ENCODE data around the gene KLHL29. TPM values are rescaled to one million over a fixed set of nuclear protein-coding genes. Genes with fewer than 3 reads are reported as not detected.

The KLHL29 gene
- total and polyA plus RNA-seq, 2 donors (not counting 3 experiments of a cell fraction or from before 2014, with no cell fraction given), result 4.6 to 12.7 TPM

DNA sequence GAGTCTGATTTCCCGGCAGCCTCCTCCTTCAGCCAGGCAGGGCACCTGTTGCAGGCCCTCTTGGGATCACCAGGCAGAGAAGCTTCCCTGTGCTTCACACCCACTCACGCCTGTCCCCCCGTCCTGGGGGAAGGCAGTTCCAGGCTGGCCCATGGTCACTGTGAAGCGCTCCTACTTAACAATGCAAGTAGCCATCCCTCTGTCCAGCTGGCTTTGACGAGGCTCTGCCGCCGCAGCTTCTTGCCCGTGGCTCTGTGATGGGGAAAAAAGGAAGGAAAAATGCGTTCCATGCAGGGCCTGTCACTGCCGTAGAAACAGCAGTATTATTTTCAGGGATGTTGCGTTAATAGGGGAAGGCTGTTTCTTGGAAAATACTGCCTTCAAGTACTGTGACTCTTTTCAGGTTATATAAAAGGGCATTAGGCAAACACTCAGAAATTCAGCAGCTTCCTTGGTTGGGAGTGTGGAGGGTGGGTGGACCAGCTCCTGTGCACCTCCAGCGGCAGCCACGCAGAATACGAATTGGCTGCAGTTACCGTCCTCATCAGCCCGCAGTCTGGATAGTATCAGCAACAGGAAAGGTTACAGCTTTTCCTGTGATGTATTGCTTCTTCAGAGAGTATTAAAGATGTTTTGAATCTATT lies 232.3 kb downstream of the KLHL29 start:
- FAIRE-seq (peak; percentile 63), DNase-seq (ENCODE audit: low read depth, low spot score) (peak; percentile 56)
- dilution Hi-C loops (cut with MboI; ENCODE audit: extremely low pct_ligation_motif_present, low sequenced_read_pairs), result no loop called here
- no peaks in the 10 kb centered on the region for H3K27me3 ChIP-seq (ENCODE audit: control insufficient read depth in 2 of 2, insufficient read depth in 2 of 2, low read length in 2 of 2)
- H3K4me2 ChIP-seq (ENCODE audit: insufficient read depth, low read length), result no peak overlapping the region
- H3K4me1 ChIP-seq (ENCODE audit: control insufficient read depth, extremely low read depth, insufficient read depth, low read length), result no peaks in the 10 kb centered on the region
- H2AFZ ChIP-seq (ENCODE audit: low read depth, low read length), result no peak overlapping the region
- no TSS peak for BruUV-seq (replicated peaks)
- no peak overlapping the region for H3K27ac ChIP-seq (ENCODE audit: insufficient read depth, low read depth, low read length)
- CTCF ChIA-PET, result interaction anchor here (0.6 to 1.6 kb wide), 10 partner anchors 8 to 287 kb away, joined by 3 to 5 read pairs (median 3); no protein-coding TSS in a partner anchor
- no peaks in the 10 kb centered on the region for H3K36me3 ChIP-seq (ENCODE audit: control insufficient read depth in 2 of 2, extremely low read depth in 1 of 2, insufficient read depth in 2 of 2, low read length in 2 of 2)
- POLR2A ChIA-PET, result no interaction called here
- no peaks in the 10 kb centered on the region for H3K9me3 ChIP-seq (replicated peaks; ENCODE audit: control insufficient read depth, insufficient read depth, low read length)
- intact Hi-C loops (cut with micrococcal nuclease), result no loop called here
- no peaks in the 10 kb centered on the region for H3K9me1 ChIP-seq (replicated peaks; ENCODE audit: control insufficient read depth, extremely low read depth, insufficient read depth, low read length)
- H4K20me1 ChIP-seq (replicated peaks; ENCODE audit: control insufficient read depth, extremely low read depth, insufficient read depth, low read length), result no peaks in the 10 kb centered on the region
- no peak overlapping the region for H3K4me3 ChIP-seq (replicated peaks in 1 of 3; ENCODE audit: insufficient read depth in 1 of 3, low read depth in 1 of 3, low read length in 3 of 3)
- TF ChIP-seq, protein P1, sequence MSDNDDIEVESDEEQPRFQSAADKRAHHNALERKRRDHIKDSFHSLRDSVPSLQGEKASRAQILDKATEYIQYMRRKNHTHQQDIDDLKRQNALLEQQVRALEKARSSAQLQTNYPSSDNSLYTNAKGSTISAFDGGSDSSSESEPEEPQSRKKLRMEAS (IDR thresholded peaks at IDR 0.05; ENCODE audit: insufficient read depth, insufficient read length), result no peak
- TF ChIP-seq, protein P2, sequence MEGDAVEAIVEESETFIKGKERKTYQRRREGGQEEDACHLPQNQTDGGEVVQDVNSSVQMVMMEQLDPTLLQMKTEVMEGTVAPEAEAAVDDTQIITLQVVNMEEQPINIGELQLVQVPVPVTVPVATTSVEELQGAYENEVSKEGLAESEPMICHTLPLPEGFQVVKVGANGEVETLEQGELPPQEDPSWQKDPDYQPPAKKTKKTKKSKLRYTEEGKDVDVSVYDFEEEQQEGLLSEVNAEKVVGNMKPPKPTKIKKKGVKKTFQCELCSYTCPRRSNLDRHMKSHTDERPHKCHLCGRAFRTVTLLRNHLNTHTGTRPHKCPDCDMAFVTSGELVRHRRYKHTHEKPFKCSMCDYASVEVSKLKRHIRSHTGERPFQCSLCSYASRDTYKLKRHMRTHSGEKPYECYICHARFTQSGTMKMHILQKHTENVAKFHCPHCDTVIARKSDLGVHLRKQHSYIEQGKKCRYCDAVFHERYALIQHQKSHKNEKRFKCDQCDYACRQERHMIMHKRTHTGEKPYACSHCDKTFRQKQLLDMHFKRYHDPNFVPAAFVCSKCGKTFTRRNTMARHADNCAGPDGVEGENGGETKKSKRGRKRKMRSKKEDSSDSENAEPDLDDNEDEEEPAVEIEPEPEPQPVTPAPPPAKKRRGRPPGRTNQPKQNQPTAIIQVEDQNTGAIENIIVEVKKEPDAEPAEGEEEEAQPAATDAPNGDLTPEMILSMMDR (IDR thresholded peaks at IDR 0.05; ENCODE audit: extremely low read depth in 1 of 2, insufficient read depth in 1 of 2, low read depth in 1 of 2, low read length in 2 of 2), result peak; percentile 33 to 56
- peak; percentile 44 for TF ChIP-seq EZH2 (IDR thresholded peaks at IDR 0.05; ENCODE audit: borderline replicate concordance, low read depth, low read length, severe bottlenecking)
- H3K9ac ChIP-seq (replicated peaks; ENCODE audit: extremely low read depth, insufficient read depth, low read length), result no peak overlapping the region
- H3K79me2 ChIP-seq (ENCODE audit: control insufficient read depth, insufficient read depth, low read length), result no peaks in the 10 kb centered on the region

DNA sequence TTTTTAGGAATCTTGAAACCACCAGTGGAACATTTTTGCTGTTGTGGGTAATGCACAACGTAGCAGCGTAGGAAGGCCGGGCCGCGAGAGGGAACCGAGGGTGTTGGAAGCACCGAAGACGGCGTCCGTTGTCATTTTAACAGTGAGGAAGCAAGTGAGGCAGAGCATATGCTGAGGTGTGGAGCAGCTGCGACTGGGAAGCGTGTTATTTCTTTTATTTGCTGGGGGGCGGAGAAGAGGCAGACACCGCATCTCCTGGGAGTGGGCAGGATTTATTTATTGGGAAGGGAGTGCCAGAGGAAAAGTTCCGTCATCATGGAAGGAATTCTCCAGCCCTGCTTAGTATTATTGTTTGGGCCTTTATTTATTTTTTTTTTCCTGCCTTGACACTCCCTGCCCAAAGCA lies 232.8 kb downstream of the KLHL29 start:
- H3K9me1 ChIP-seq (replicated peaks; ENCODE audit: control insufficient read depth, extremely low read depth, insufficient read depth, low read length), result no peaks in the 10 kb centered on the region
- no peaks in the 10 kb centered on the region for H4K20me1 ChIP-seq (replicated peaks; ENCODE audit: control insufficient read depth, extremely low read depth, insufficient read depth, low read length)
- no peak overlapping the region for H3K4me3 ChIP-seq (replicated peaks in 1 of 3; ENCODE audit: insufficient read depth in 1 of 3, low read depth in 1 of 3, low read length in 3 of 3)
- H3K9ac ChIP-seq (replicated peaks; ENCODE audit: extremely low read depth, insufficient read depth, low read length), result no peak overlapping the region
- TF ChIP-seq EZH2 (IDR thresholded peaks at IDR 0.05; ENCODE audit: borderline replicate concordance, low read depth, low read length, severe bottlenecking) (no peak), MYC (IDR thresholded peaks at IDR 0.05; ENCODE audit: low read depth, low read length) (no peak), JUN (IDR thresholded peaks at IDR 0.05; ENCODE audit: borderline replicate concordance, insufficient read depth, insufficient read length, low read depth) (no peak)
- TF ChIP-seq, protein P1 (IDR thresholded peaks at IDR 0.05; ENCODE audit: insufficient read depth, insufficient read length), result no peak
- TF ChIP-seq, protein P2 (IDR thresholded peaks at IDR 0.05; ENCODE audit: extremely low read depth in 1 of 2, insufficient read depth in 1 of 2, low read depth in 1 of 2, low read length in 2 of 2), result no peak
- FAIRE-seq (no peak), DNase-seq (ENCODE audit: low read depth, low spot score) (no peak)
- intact Hi-C loops (cut with micrococcal nuclease), result no loop called here
- no peak overlapping the region for H3K4me2 ChIP-seq (ENCODE audit: insufficient read depth, low read length)
- no peaks in the 10 kb centered on the region for H3K36me3 ChIP-seq (ENCODE audit: control insufficient read depth in 2 of 2, extremely low read depth in 1 of 2, insufficient read depth in 2 of 2, low read length in 2 of 2)
- POLR2A ChIA-PET, result no interaction called here
- H3K27me3 ChIP-seq (ENCODE audit: control insufficient read depth in 2 of 2, insufficient read depth in 2 of 2, low read length in 2 of 2), result no peaks in the 10 kb centered on the region
- H3K9me3 ChIP-seq (replicated peaks; ENCODE audit: control insufficient read depth, insufficient read depth, low read length), result no peaks in the 10 kb centered on the region
- CTCF ChIA-PET, result interaction anchor here (0.9 to 1.6 kb wide), 6 partner anchors 8 to 288 kb away, joined by 3 to 5 read pairs (median 3); no protein-coding TSS in a partner anchor
- no peak overlapping the region for H3K27ac ChIP-seq (ENCODE audit: insufficient read depth, low read depth, low read length)
- dilution Hi-C loops (cut with MboI; ENCODE audit: extremely low pct_ligation_motif_present, low sequenced_read_pairs), result no loop called here
- BruUV-seq (replicated peaks), result no TSS peak
- no peaks in the 10 kb centered on the region for H3K79me2 ChIP-seq (ENCODE audit: control insufficient read depth, insufficient read depth, low read length)
- H3K4me1 ChIP-seq (ENCODE audit: control insufficient read depth, extremely low read depth, insufficient read depth, low read length), result no peaks in the 10 kb centered on the region
- H2AFZ ChIP-seq (ENCODE audit: low read depth, low read length), result no peak overlapping the region

All from endothelial cell of umbilical vein (primary cell).